SW 1271 (cell line): ENCODE measurements around the gene TMEM127.

Source experiments
- DNase-seq, 2 experiments: peaks; one replicate each; lab custom pipeline; 2025; lab: John Stamatoyannopoulos, UW

Gene TMEM127

DNA sequence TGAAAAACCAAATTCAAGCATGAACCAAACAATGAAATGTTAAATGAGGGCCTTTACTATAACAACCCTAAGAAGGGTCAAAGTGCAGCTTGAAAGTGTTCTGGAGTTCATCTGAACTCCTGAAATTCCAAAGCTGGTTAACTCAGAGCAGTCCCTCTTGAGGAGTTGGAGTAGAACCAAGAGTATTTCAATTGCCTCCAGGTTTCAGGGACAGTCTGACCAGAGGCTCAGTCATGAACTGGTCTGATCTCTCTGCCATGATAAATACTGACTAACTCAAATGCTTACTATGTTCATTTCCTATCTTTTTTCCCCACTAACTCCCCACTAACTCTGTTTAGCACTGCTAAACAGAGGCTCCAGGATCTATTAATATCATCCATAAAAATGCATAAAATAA, 59.9 kb downstream of the TMEM127 start:
- no peak for DNase-seq

DNA sequence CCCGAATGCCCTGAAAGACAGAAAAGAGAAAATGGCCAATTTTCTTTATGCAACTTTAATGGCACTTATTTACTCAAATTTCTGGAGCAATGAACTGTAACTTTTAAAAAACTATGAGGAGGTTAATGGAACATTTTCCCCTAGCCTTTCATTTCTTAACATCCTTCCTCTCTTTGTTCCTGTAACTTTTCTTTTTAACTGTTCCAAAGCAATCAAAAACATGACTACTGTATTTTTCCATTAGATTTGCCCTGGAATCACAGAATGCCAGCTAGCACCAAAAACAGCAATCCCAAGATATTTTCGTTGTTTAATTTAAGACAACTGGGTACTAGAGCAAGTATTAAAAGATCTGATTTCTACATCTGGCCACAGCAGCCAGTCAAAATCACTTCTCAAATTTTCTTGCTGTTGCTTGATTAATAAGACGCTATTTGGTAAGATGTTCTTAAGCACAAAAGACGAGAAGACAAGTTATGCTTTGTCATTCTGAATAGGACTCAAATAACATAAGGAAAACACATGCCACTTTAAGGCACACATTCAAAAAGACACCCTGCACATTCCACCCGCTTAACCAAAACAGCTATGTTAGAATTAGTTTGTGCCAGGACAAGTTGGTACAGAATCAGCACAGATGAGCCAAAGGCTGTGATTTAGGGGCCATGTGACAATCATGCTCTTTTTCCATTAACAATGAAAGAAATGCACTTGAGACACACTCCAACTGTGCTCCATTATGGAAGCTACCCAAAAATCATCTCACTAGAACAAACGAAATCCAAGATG, 60.8 kb downstream of the TMEM127 start:
- DNase-seq, result no peak

DNA sequence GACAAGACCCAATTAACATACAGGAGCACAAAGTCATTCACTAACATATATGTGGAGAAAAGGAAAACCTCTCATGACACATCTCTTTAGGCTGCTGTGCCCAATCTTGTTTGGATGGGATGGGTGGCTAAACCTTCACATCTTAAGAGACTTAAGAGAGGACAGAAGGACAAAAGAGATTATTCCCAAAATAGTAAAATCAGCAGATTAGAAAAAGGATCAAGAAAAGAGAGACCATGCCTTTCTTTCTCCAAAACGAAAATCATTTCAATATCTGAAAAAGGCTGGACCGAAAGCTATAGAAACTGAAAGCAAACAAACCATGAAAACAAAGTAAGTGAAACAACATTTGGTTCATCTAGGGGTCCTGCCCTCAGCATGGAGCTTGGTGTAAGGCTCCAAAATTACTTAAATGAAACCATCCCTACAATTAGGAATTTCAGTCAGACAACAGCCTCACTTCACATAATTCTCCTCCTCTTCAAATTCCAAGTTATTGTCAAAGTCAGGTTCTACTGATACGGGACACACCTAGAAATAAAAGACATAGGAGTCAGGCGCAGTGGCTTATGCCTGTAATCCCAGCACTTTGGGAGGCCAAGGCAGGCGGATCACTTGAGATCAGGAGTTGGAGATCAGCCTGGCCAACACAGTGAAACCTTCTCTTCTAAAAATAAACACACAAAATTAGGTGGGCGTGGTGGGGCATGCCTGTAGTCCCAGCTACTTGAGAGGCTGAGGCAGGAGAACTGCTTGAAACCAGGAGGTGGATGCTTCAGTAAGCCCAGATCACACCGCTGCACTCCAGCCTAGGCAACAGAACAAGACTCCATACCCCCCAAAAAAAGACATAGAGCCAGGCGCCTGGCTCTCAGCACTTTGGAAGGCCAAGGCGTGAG, 62.4 kb downstream of the TMEM127 start:
- DNase-seq, result no peak

DNA sequence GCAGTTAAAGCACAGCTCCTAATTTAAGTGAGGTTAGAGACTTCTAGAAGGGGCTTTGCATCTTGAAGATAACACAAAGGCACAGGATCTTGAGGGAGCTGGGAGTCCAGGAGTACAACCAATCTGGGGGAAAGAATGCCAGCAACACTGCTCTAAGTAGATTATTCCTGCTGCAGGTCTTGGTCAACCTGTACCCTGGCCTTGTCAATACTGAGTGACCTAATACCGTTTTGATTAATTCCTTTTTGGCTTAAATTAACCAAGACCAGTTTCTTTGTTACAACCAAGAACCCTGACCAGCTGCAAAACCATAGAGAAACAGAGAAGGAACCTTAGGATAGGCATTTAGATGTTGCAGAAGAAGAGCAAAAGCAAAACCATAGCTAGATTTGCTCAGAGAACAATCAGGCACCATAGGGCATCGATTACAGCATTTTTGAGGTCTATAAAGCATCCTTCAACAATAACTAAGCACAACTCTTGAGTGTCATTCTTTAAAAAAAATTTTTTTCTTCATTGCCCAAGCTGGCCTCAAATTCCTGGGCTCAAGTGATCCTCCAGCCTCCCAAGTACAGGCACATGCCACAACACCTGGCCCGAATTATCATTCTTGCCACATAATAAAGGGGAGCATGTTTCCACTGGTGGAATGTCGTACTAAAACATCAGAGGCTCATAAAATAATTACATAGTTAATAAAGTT, 63.5 kb downstream of the TMEM127 start:
- DNase-seq, result no peak

DNA sequence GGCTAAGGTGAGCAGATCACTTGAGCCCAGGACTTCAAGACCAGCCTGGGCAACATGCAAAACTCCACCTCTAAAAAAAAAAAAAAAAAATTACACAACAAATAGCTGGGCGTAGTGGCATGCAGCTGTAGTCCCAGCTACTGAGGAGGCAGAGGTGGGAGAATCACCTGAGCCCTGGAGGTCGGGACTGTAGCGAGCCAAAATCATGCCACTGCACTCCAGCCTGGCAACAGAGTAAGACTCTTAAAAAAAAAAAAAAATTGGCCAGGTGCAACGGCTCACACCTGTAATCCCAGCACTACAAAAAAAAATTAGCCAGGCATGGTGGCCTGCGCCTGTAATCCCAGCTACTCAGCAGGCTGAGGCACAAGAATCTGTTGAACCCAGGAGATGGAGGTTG, 64.5 kb downstream of the TMEM127 start:
- DNase-seq, result no peak

DNA sequence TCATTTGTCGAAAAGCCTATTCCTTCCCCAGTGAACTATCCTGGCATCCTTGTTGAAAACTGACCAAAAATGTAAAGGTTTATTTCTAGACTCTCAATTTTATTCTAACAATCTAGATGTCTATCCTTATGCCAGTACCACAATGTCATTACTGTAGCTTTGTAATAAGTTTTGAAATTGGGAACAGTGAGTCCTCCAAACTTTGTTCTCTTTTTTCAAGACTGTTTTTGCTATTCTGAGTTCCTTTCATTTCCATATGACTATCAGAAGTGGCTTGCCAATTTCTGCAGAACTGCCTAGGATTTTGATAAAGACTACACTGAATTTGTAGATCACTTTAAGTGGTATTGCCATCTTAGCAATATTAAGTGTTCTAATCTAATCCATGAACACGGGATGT, 66.9 kb downstream of the TMEM127 start:
- no peak for DNase-seq
